HG03521 (cell line): ENCODE measurements around the gene TSPAN6.

ENCODE experiments used
- ATAC-seq: cut with Tn5 transposase; IDR thresholded peaks from one replicate; pipeline ENCODE4 v1.9.1; 2021; ENCODE audit warnings: mild to moderate bottlenecking, moderate library complexity; ENCODE audit not compliant: unreplicated experiment

TSPAN6 gene

DNA sequence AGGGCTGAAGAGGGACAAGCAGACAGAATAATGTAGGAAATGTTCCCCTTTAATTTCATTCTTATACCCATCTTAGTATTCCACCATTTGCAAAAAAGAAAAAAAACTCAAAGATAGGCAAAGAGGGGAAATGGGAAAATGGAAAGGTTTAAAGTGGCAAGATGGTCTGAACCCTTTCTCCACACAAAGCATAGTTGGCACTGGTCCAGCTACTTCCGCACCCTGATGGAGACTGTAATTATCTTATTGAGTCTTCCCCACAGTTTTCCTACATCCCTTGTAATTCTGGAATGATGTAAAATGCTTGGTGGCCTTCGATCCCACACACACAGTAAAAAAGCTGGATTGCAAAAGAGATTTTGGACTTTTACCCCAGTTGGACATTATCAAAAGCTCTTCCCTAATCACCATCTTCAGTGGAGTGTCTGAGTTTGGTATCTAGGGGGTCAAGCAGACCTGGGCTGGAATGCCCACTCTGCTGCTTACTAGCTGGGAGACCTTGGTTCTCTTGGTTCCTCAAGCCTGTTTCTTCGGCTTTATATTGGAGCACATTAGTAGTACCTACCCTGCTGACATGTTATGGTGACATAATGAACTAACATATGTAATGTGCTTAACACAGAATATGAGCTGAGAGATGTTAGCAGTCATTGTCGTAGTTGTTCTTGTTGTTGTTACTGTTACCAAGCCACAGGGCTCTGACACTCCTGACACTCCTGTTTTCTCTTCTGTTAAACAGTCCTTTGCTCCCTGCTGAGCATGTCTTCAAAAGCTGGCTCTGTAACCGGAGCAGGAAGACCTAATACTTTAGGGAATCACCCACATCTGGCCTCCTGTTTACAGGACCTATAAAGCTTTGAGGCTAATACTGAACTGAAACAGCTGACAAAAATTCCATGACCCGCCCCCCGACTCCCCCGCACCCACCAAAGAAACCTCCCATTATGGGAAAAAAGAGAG lies 12.1 kb upstream of the TSPAN6 start:
- ATAC-seq = no peak

GRCh38 chrX:100647739-100648138 lies 11.1 kb upstream of the TSPAN6 start:
- no peak for ATAC-seq

DNA sequence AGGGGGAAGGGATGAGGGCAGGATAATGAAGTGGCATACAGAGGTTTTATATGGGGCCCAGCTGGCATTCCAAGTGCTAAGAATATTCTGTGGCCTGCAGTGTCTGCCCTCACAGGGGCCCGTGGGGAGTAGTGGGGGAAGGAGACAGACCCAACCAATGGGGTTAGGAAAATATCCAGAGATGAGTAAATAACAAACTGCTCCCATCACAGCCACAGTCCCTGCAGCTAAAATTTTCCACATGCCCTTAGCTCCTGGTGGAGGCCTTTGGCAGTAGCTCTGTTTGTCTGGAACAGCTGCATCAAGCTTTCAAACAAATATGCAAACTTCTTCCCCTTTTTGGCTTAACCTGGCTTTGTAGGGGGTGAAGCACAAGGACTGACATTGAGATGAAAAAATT lies 10.5 kb upstream of the TSPAN6 start:
- no peak for ATAC-seq

- no peak for ATAC-seq
Measured at GRCh38 chrX:100645106-100645505, 8.5 kb upstream of the TSPAN6 start.

- ATAC-seq = no peak
Measured at GRCh38 chrX:100643956-100644860, 7.6 kb upstream of the TSPAN6 start, which contains the start of gene SRPX2. TSS of gene SRPX2 (plus strand) at chrX:100644199. CDS start at chrX:100646323, 2,124 bp downstream.

GRCh38 chrX:100643212-100643611 lies 6.6 kb upstream of the TSPAN6 start:
- ATAC-seq = no peak

DNA sequence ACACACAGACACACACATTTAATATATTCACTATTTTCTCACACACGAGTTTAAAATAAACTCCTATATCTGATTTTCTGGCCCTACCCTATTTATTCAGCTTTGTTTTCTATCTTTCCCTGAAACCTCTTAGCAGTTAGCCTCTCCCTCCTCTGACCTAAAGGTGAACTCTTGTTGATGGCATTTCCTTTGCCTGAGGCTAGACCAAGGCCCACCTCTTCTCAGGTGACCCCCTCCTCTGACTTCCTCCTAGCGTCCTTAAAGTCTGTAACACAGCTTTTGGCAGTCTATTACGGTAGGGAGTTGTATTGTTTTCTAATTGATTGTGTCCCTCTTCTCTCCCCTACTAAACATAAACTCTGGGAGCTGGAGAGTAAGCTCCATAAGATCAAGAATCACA lies 5.7 kb upstream of the TSPAN6 start:
- ATAC-seq = no peak

GRCh38 chrX:100635989-100636320 lies 651 bp downstream of the TSPAN6 start:
- ATAC-seq = no peak

GRCh38 chrX:100635040-100635439 lies 1.6 kb downstream of the TSPAN6 start:
- ATAC-seq = no peak

- ATAC-seq = peak; percentile 78
Measured at GRCh38 chrX:100625985-100626491, 10.6 kb downstream of the TSPAN6 start.

GRCh38 chrX:100623001-100623400 lies 13.6 kb downstream of the TSPAN6 start:
- ATAC-seq = no peak

- peak; percentile 98 for ATAC-seq
Measured at GRCh38 chrX:100615005-100615404, 21.6 kb downstream of the TSPAN6 start.

GRCh38 chrX:100611951-100612350 lies 24.7 kb downstream of the TSPAN6 start:
- no peak for ATAC-seq

- ATAC-seq = no peak
Measured at GRCh38 chrX:100609591-100609990, 27.0 kb downstream of the TSPAN6 start.

DNA sequence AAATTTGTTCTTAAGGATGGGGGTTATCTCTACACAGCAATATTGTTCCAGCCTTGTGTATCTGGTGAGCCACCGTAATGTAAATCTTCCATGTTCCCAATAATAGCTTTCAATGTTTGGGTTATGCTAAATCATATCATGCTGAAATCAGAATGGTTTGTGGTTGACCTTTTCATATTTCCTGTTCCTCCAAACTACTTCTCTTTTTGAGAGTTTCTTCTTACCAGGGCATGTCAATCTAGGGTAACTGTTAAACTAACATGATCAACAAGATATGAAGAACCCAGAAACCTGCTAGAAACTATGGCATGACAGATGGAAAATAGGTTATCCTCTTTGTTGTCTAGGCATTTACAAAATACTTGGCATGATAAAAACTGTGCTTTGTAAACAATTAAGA lies 29.9 kb downstream of the TSPAN6 start:
- ATAC-seq = no peak

- no peak for ATAC-seq
Measured at GRCh38 chrX:100600758-100601157, 35.8 kb downstream of the TSPAN6 start.

DNA sequence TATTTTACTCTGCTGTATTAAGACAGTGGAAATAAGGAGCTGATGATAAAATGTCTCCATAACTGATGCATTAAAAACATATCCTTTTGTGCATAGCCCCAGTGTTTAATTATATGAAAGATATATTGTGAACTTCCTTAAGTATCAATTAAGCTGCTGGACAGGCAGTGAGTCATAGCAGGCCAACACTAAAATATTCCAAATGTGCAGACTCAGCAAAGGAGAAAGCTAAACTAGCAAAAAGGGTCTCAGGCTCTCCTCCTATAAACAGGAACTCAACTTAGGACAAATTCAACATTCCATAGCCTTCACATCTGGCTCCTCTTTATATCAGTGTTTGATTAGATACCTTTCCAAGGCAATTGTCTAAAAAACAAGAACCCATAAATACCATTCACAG lies 36.3 kb downstream of the TSPAN6 start:
- ATAC-seq = no peak

DNA sequence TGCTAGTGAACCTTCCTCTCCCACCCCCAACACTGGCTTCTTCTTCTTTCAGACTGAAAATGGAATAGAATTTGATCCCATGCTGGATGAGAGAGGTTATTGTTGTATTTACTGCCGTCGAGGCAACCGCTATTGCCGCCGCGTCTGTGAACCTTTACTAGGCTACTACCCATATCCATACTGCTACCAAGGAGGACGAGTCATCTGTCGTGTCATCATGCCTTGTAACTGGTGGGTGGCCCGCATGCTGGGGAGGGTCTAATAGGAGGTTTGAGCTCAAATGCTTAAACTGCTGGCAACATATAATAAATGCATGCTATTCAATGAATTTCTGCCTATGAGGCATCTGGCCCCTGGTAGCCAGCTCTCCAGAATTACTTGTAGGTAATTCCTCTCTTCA lies 37.1 kb downstream of the TSPAN6 start:
- ATAC-seq = no peak

DNA sequence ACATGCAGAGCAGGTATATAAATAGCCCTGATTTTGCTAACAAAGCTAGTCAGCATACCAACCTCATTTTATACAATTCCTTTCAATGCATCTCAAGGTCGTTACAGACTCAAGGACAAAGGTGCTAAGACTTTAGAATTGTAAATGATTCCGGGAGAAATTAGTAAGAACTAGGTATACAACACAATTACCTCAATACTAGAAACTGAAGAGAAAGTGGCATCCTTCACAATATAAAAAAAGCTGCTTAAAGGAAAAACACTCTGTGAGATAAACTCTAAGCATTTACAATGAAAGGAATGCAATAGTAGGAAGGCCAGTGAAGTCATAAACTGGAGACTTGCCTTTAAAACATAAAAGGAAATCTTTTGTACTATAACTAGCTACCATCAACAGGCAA lies 40.0 kb downstream of the TSPAN6 start:
- no peak for ATAC-seq

DNA sequence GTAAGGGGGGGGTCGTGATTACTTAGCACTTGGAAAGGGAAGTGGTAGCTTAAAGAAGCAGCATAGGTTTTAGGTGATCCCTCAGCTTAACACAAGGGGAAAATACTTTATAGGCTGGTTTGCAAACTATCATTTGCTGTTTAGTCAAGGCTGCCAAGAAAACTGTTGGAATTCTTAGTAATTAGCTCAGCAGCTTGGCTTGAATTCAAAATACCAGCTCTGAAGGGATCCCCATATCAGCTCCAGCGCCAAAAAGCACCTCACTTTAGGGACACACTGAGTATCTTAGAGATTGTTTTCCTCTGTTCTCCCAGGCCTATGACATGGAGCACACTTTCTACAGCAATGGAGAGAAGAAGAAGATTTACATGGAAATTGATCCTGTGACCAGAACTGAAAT lies 43.0 kb downstream of the TSPAN6 start:
- ATAC-seq = no peak

DNA sequence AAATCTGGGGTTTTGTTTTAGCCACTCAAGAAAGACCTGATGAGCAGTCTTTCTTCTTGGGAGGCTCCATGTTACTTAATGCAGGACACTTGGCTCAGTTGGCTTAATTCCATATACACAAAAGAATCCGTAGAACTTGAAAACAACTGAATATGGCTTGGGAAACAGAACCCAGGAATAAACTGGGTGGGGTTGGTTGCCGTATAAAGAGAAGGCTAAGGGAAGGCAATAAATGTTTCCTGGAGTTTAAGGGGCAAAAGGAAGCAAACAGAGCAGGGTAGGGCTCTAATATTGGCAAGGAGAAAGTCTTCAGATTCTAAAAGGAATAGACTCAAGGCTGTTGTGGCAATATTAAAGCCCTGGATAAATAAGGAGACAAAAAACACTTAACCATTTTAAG lies 43.5 kb downstream of the TSPAN6 start:
- ATAC-seq = no peak
